Left ventricle myocardium inferior (tissue), 1 donor: Measurements from ENCODE around the gene PRCD. TPM values are rescaled to one million over a fixed set of nuclear protein-coding genes. Genes with fewer than 3 reads are reported as not detected.

ENCODE experiments used
- DNase-seq: peaks from one replicate; pipeline ENCODE4 v3.0.0-alpha.2; 2020
- H3K27ac ChIP-seq: fragments of 200-600 bp; replicated peaks from 2 replicates; pipeline ENCODE4 v1.8.0; 2021
- H3K27me3 ChIP-seq: fragments of 200-600 bp; 2 replicates; pipeline ENCODE4 v1.8.0; 2021; ENCODE audit warnings: low read depth
- H3K36me3 ChIP-seq: fragments of 200-600 bp; 2 replicates; pipeline ENCODE4 v1.8.0; 2021
- H3K4me1 ChIP-seq: fragments of 200-600 bp; 2 replicates; pipeline ENCODE4 v1.8.0; 2021
- H3K4me3 ChIP-seq: fragments of 200-600 bp; 2 replicates; pipeline ENCODE4 v1.8.0; 2021; ENCODE audit warnings: mild to moderate bottlenecking, moderate library complexity
- H3K9me3 ChIP-seq: fragments of 200-600 bp; replicated peaks from 2 replicates; pipeline ENCODE4 v1.8.0; 2021
- intact Hi-C: fragments of 100-400 bp; cut with micrococcal nuclease; formaldehyde crosslinking; loops from one replicate; pipeline ENCODE4 v1.11.0; 2022
- total RNA-seq: library from RNA; stranded (reverse); fragmentation: NEBNext Ultra II Directional; extraction: Animal tissue kit (Norgen Biotek cat#: 25700); gene quantifications from one replicate; pipeline ENCODE4 v1.2.1, GENCODE V29; 2021
- TF ChIP-seq, protein P1 (sequence below): fragments of 200-600 bp; IDR thresholded peaks from 2 replicates; pipeline ENCODE4 v1.8.0; 2021; ENCODE audit warnings: antibody characterized with exemption, mild to moderate bottlenecking, borderline replicate concordance
- donor health status: DM: no; HTN: yes; CAD: no; lungs with severe emphysema.

Gene PRCD
- total RNA-seq, 1 donor from 2014 or later: 3.9 TPM

DNA sequence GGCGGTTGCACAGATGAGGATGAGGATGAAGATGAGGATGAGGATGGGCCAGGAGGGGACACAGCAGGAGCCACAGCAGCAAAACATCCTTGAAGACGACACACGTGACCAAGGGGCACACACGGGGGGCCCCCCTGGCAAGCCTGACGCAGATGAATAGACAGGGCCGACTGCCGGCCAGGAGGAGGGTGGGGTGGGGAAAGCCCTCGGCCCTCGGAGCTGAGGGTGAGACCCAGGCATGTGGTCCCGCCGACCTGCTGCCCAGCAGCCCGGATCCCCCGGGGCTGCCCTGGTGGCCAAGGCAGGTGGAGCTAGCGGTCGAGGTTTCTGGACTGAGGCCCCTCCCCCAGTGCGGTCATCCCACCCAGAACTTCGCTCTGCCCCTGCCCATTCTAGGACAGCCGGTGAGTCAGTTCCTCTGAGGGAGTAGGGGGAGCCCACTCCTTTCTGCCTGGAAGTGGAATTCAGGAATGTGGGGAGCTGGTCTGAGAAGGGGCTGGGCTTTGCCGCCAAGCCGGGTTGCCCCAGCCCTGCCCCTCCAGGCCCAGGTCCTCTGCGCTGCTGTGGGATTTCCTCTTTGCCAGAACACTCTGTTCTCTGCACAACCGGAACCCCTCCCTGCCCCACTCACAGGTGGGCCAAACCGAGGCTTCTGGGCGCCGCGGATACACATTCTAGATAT, 12.3 kb upstream of the PRCD start:
- H3K27ac ChIP-seq: peak overlapping the region; percentile 98
- H3K9me3 ChIP-seq: no peaks in the 10 kb centered on the region
- H3K36me3 ChIP-seq: no peaks in the 10 kb centered on the region
- TF ChIP-seq, protein P1, sequence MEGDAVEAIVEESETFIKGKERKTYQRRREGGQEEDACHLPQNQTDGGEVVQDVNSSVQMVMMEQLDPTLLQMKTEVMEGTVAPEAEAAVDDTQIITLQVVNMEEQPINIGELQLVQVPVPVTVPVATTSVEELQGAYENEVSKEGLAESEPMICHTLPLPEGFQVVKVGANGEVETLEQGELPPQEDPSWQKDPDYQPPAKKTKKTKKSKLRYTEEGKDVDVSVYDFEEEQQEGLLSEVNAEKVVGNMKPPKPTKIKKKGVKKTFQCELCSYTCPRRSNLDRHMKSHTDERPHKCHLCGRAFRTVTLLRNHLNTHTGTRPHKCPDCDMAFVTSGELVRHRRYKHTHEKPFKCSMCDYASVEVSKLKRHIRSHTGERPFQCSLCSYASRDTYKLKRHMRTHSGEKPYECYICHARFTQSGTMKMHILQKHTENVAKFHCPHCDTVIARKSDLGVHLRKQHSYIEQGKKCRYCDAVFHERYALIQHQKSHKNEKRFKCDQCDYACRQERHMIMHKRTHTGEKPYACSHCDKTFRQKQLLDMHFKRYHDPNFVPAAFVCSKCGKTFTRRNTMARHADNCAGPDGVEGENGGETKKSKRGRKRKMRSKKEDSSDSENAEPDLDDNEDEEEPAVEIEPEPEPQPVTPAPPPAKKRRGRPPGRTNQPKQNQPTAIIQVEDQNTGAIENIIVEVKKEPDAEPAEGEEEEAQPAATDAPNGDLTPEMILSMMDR: peak; percentile 48
- peaks cover 87% of the 10 kb centered on the region for H3K4me1 ChIP-seq
- intact Hi-C loops: loop anchor here (10.0 kb wide), 1 partner anchor 147 kb away; no protein-coding TSS in a partner anchor
- peak overlapping the region; percentile 54 for H3K4me3 ChIP-seq
- peak; percentile 73 for DNase-seq
- no peaks in the 10 kb centered on the region for H3K27me3 ChIP-seq

DNA sequence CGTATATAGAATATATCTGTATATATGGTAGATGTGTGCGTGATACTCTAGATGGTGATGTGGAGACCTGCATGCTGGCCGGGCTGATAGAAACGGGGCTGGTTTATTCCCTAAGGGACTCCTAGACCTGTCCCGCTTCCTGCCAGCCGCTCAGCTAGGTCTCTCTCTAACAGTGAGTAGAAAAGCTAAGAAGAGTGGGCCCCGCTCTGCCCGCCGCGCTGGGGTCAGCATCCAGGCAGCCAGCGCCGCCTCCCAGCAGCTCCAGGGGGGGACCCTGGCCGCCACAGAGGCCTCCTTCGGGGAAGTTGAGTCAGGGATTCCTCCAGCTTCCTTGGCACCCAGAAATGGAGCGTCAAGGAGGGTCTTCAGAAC, 11.7 kb upstream of the PRCD start:
- TF ChIP-seq, protein P1: no peak
- H3K4me3 ChIP-seq: peak overlapping the region; percentile 54
- H3K4me1 ChIP-seq: peaks cover 87% of the 10 kb centered on the region
- H3K9me3 ChIP-seq: no peaks in the 10 kb centered on the region
- intact Hi-C loops: loop anchor here (10.0 kb wide), 1 partner anchor 147 kb away; no protein-coding TSS in a partner anchor
- H3K36me3 ChIP-seq: no peaks in the 10 kb centered on the region
- DNase-seq: peak; percentile 35
- no peaks in the 10 kb centered on the region for H3K27me3 ChIP-seq
- peak overlapping the region; percentile 98 for H3K27ac ChIP-seq

DNA sequence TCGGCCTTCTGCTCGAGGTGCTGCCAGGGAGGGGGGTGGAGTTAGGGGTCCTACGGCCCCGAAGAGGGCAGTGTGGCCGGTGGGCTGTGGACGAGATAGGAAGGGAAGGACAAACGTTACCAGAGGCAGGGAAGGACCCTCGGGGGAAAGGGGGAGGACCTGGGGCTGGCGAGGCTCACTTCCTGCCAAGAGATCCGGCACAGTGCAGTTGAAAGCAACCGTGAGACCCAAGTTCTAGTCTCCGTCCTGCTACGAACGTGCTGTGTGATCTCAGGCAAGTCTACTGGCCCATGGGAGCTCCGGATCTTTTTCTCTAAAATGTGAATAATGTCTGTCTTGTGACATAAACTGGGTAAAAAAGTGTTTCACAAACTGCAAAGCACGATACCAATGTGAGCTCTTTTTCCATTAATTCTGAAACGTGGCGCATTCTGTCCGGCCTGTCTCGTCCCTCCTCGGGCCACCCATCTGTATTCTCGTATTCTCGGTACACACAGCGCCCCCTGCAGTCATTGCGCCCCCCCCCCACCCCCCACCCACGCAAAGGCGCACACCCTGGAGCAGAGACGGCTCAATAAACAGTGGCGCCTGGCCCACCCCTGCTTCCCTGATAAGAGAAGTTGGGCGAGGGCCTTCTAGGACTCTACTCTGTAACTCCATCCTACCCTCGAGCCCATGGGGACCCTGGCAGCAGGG, 11.2 kb upstream of the PRCD start:
- Histone ChIP-seq H3K4me1 (peaks cover 87% of the 10 kb centered on the region), H3K36me3 (no peaks in the 10 kb centered on the region), H3K27ac (peak overlapping the region; percentile 98), H3K4me3 (peak overlapping the region; percentile 54), H3K9me3 (no peaks in the 10 kb centered on the region), H3K27me3 (no peaks in the 10 kb centered on the region)
- peak; percentile 78 for DNase-seq
- TF ChIP-seq, protein P1: no peak
- intact Hi-C loops: loop anchor here (10.0 kb wide), 1 partner anchor 146 kb away; no protein-coding TSS in a partner anchor

DNA sequence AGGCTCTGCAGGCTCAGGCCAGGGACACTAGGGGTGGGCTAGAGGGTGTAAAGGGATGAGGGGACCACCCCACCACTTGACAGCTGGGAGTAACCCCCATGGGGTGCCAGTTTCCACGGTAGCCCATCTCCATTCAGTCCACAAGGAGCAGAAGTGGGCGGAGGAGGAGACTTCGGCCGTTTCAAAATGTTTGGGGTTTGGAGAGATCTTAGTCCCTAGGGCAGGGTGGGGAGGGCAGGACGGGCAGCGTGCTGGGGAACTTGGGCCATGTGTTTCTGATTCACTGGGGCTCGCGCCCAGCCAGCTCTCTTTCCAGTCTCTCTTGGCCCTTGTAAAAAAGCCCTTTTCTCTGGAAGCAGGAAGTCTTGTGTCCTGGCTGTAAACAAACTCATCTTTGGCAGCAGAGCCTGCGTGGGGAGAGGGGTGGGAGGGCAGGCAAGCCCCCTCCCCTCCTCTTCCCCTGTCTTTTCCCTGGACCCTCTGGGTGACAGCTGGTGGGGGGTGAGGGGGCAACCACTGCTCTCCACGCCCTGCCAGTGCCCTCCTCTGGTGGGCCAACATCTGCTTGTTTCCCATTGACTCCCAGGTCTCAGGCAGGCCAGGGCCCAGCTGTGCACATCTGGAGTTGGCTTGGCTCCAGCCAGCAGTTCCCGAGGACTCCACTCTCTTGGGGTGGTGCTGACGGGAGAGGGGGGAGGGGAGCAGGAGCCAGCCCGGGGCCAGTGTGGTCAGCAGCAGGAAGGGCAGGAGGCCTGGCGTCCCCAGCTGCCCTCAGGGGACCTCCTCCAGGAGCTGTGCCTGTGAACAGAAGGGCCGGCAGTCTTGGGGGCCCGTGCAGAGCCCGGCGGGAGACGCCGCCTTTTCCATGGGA, 10.4 kb upstream of the PRCD start:
- TF ChIP-seq, protein P1: no peak
- Histone ChIP-seq H3K27me3 (no peaks in the 10 kb centered on the region), H3K36me3 (no peaks in the 10 kb centered on the region), H3K27ac (peak overlapping the region; percentile 98), H3K4me1 (peaks cover 84% of the 10 kb centered on the region), H3K9me3 (no peaks in the 10 kb centered on the region), H3K4me3 (peak overlapping the region; percentile 54)
- intact Hi-C loops: loop anchor here (10.0 kb wide), 1 partner anchor 145 kb away; no protein-coding TSS in a partner anchor
- peak; percentile 95 for DNase-seq

DNA sequence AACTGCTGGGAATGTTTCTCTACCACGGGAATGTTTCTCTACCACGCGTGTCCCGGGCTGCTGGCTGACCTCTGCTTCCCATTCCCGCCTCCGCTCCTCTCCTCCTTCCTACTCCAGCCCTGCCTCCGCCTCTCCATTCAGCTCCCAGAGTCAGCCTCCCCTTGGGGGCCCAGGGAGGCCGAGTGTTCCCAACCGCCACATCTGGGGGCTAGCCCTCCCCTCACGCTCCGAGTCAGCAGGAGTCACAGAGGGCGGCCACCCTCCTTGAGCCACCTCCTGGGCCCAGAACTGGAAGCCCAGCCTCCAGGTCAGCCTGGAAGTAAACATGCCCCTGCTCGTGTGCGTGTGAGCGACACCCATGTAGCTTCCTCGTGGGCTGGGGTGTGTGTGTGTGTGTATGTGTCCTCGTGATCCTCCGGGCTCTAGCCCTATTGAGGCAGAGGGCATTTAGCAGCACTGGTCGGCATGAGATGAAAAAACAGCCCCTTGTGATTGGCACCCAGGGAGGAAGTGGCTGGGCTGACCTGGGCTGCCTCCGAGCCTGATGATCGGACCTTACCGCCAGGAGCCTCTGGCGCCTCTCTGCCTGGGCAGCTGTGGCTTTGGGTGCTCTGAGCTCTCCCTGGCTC, 9.6 kb upstream of the PRCD start:
- peak overlapping the region; percentile 98 for H3K27ac ChIP-seq
- H3K9me3 ChIP-seq: no peaks in the 10 kb centered on the region
- H3K4me1 ChIP-seq: peaks cover 84% of the 10 kb centered on the region
- peak overlapping the region; percentile 54 for H3K4me3 ChIP-seq
- intact Hi-C loops: no loop called here
- TF ChIP-seq, protein P1: no peak
- DNase-seq: no peak
- no peaks in the 10 kb centered on the region for H3K27me3 ChIP-seq
- H3K36me3 ChIP-seq: no peaks in the 10 kb centered on the region
